Astrocyte of the hippocampus (primary cell): Measurements from ENCODE around the gene EXOC4.
A peak's percentile ranks its signal among the peaks of the same experiment; 100 is the strongest.

Experiments
- DNase-seq: peaks from one replicate; pipeline ENCODE4 v3.0.0; 2011; ENCODE audit warnings: low read depth, low spot score

The EXOC4 gene

DNA sequence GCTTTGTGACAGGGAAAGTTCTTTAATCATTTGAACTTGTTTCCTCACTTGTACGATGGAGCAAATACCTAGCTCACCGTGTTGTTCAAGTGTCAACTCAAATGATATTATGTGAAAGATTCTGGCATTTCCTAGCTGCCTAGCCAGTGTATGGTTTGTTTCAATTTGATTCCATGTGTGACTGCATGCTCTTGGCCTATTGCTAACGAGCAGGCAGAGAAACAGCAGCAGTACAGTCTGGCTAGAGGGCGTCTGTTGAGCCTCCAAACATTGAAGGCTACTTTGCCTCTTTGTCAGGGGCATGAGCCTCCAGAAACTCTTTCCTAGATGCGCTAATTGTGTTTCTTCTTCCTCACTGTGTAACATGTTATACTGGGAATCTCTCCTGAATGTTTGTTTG lies 417.4 kb downstream of the EXOC4 start:
- no peak for DNase-seq

DNA sequence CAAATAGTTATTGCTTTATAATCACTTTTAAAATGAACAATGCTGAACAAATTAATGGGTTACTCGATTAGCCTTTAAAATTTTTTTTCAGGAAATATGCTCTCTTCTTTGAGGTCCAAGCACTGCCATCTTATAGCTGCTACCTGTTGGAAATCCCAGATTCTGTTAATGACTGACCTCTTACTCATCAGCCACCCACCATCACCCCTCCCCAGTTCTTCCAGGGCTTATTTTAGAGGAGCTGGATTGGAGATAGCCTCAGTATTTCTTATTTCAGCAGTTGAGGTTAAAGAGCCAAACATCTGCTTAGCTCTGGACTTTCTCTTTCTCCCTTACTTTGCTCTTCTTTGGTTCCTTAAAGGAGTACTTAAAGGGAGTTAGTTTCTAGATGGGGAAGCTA lies 420.0 kb downstream of the EXOC4 start:
- no peak for DNase-seq

- no peak for DNase-seq
These were observed 421.3 kb downstream of the EXOC4 start for GRCh38 chr7:133674079-133674763.

- no peak for DNase-seq
These were observed 422.8 kb downstream of the EXOC4 start for GRCh38 chr7:133675510-133676218.

DNA sequence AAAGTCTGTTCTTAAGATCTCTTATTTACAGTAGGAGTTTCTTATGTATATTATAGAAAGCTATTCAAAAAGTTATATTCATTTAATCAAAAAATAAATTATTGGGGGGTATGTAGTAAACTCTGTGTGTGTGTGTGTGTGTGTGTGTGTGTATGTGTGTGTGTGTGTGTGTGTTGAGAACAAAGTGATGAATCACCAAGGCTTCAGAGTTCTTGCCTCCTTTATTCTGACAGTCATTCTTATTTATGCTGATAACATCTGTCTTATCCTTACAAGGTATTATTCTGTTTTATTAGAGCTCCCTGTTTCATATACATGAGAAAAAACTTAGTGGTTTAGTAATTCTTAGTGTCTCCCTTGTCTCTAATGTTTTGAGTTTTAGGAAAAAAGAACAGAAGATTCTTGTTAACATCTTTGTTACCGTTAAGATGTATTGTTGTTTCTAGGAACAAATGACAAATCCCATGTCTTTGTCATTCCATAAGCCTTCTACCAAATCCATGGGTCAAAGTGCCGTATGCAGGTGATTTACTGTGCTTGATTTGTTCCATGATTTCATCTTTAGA lies 424.0 kb downstream of the EXOC4 start:
- no peak for DNase-seq

GRCh38 chr7:133678137-133678814 lies 425.4 kb downstream of the EXOC4 start:
- DNase-seq: peak; percentile 26

- DNase-seq: no peak
These were observed 427.1 kb downstream of the EXOC4 start for GRCh38 chr7:133679977-133680376.

DNA sequence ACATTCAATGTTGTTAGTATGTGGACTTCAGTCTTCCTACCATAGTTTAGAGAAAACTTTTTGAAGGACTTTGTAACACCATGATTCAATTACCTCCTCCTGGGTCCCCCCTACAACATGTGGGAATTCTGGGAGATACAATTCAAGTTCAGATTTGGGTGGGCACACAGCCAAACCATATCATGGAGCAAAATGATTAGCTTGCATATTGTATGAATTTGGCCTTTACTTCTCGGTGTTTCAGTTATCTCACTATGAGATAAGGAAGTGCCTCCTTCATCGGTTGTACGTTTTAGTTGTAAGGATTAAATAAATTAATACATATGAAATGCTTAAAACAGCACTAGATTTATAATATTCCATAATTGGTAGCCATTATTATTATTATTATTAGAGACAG lies 428.7 kb downstream of the EXOC4 start:
- no peak for DNase-seq

DNA sequence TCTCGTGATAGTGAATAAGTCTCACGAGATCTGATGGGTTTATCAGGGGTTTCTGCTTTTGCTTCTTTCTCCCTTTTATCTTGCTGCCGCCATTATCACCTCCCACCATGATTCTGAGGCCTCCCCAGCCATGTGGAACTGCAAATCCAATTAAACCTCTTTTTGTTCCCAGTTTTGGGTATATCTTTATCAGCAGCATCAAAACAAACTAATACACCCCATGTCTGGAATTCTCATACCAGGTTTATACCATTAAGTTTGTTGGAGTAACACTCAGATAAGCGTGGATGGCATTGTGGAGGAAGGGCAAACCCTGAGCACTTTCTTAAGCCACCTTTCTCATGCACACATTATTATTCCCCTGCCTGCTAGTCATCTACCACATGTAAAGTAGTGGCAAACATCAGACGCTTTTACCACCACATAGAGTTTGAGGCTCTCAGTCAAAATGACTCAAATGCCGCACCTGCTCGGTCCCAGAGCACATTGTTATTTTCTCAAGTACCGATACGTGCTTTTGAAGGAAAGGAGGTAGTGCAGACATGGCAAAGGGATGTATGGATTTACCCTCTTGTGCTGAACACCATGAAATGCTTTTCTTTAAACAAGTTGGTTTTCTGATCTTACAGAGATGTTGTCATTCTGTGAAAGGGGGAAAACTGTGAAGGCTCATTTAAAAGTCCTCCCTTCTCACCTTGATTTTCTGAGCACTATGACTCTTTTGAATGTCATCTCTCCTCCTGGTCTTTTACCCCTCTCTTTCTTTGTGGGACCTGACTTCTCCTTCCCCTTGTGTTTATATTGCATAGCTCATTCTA lies 429.7 kb downstream of the EXOC4 start:
- no peak for DNase-seq

DNA sequence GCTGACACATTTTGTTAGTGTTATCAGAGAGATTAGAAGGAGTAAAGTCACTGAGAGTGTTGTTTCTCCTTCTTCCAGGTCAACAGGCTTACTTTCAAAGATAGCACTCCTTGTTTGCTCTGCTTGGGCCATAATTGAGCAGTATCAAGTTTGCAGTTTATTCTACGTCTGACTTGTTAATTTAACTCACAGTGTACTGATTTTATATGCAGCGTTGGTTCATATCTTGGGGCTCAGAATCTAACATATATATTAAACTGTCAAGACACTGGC lies 430.2 kb downstream of the EXOC4 start:
- no peak for DNase-seq

GRCh38 chr7:133688483-133689239 lies 435.8 kb downstream of the EXOC4 start:
- DNase-seq: peak; percentile 77

DNA sequence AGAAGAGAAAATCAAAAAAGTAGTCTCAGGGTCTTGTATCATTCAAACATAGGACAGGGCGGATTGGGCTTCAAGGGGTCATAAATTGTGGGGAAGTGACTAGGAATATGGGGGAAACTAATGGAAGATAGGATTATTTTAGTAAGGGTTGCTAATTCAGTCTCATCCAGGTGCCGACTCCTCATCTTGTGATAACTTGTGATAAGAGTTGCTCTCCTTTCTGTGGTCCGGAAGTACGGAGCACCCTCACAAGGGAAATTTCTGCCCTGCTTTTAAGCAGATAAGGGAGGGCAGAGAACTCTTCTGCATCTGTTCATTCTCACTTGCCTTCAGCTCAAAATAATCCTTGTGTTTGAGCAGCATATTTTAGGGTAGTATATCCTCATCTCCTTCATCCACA lies 437.9 kb downstream of the EXOC4 start:
- no peak for DNase-seq

- DNase-seq: no peak
These were observed 439.1 kb downstream of the EXOC4 start for GRCh38 chr7:133691727-133692610.

- DNase-seq: no peak
These were observed 440.4 kb downstream of the EXOC4 start for GRCh38 chr7:133693281-133693680.

DNA sequence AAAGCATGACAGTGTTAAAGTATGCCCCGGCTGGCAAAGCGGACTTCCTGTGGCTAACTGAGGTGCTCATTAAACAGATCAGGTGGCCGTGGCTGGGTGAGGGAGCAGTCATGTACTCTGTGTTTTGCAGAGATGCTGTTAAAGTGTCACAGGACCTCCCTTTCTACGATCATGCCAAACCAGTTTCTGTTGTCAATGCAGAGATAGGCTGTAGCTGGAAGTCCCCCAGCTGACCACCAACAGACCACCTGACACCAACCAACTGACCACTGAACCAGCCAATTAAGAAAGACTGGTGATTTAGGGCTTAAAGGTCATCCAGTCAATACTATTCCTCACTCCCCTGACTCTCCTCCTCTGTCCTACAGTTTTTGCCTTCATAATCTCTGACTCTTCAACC lies 443.2 kb downstream of the EXOC4 start:
- DNase-seq: no peak

- DNase-seq: no peak
These were observed 444.7 kb downstream of the EXOC4 start for GRCh38 chr7:133697585-133697984.

GRCh38 chr7:133698127-133698526 lies 445.2 kb downstream of the EXOC4 start:
- DNase-seq: peak; percentile 30

DNA sequence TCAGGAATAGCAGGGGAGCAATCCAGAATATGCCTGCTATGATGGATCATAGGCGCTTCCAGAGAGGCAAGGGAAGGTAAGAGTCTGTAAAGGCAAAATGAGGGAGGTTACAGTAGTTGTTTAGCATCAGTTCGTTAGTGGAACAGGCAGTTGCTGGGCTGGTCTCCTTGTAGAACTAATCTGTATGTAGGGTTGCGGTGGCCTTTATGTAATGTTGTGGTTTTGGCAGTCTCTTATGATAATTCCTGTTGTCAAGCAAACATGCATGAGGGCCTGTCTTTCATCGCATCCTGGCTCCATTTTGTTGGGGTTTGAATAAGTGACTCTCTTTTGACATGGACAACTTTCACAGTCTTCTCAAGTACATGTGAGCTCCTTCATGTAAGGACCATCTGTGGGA lies 446.5 kb downstream of the EXOC4 start:
- DNase-seq: peak; percentile 16

DNA sequence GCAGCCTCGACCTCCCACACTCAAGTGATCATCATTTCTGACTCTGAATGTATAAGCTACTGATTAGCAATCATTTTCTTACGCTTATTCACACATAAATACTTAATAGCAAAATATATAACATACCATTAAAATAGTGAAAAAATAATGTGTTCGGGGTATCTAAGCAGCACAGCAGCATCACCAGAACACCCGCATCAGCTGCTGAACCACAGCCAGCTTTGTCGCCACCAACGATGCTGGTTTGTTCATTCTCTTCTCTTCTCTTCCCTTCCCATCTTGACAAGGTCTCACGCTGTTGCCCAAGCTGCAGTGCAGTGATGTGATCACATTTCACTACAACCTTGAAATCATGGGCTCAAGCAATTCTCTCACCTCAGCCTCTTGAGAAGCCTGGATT lies 449.2 kb downstream of the EXOC4 start:
- no peak for DNase-seq

DNA sequence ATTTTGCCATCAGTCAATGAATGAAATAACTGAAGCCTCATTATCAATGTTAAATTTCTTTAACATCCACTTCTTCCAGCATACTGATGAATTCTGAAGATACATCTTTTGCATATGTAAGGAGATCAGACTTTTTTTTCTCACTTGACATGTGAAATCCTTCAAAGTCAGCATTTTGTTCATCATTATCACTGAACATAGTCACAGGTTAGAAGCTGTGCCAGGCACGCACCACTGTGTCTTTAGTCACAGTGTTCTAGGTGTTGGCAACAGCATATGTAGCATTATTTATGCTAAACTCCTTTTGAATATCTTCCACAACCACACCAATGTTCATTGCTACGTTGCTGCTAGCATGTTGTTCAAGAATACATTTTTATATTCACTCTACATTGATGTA lies 450.1 kb downstream of the EXOC4 start:
- no peak for DNase-seq
